Measurements from ENCODE around the gene PARN.

DNA sequence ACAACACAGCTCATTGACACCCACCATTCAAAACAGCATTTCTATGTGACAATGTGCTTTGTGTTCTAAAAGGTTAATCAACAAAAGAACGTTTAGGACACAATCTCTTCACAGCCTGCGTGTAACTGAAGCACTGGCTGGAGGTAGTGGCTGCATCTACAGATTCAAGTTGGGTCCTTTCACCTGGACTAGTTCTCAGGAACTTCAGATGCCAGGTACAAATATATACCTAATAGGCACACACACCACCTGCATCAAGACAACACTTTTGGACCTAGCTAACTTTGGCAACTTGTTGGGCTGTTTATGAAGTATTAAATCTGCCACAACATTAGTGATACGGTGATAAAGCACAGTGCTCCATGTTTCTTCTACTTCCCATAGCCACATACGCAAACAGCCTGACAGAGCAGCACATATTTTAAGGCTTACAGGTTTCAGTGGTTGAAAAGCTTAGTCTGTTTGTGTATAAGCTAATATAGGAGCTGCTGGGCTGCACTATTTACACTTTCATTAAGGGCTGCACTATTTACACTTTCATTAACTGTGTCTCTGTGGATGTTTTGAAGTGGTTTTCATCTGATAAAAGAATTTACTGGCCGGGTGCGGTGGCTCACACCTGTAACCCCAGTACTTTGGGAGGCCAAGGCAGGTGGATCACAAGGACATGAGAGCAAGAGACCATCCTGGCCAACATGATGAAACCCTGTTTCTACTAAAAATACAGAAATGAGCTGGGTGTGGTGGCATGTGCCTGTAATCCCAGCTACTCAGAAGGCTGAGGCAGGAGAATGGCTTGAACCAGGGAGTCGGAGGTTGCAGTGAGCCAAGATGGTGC lies 132.6 kb downstream of the PARN start:
- TF ChIP-seq CTCF (IDR thresholded peaks at IDR 0.05; ENCODE audit: control extremely low read depth in 1 of 3, insufficient read depth in 1 of 3, low read depth in 1 of 3, low read length in 3 of 3): no peak
- no peak for TF ChIP-seq BACH1 (IDR thresholded peaks at IDR 0.05; ENCODE audit: low read length)
- TF ChIP-seq POLR2A (IDR thresholded peaks at IDR 0.05; ENCODE audit: control extremely low read depth in 1 of 2, low read depth in 2 of 2, low read length in 2 of 2): no peak
- no peak for TF ChIP-seq GABPA (IDR thresholded peaks at IDR 0.05; ENCODE audit: borderline replicate concordance, insufficient read depth, low read length)
- TF ChIP-seq CHD7 (IDR thresholded peaks at IDR 0.05; ENCODE audit: insufficient replicate concordance, low read length): no peak
- TF ChIP-seq JUND (IDR thresholded peaks at IDR 0.05; ENCODE audit: low read length): no peak
- TF ChIP-seq SIRT6 (IDR thresholded peaks at IDR 0.05; ENCODE audit: low read length): no peak
- no peak for TF ChIP-seq ZNF274 (IDR thresholded peaks at IDR 0.05; ENCODE audit: borderline replicate concordance, extremely low read depth, low read length)
